ENCODE results near the gene PPM1H. TPM values are rescaled to one million over a fixed set of nuclear protein-coding genes. Genes with fewer than 3 reads are reported as not detected.

Gene PPM1H
- total RNA-seq, 1 experiment from 2014 or later = 0.04 TPM

DNA sequence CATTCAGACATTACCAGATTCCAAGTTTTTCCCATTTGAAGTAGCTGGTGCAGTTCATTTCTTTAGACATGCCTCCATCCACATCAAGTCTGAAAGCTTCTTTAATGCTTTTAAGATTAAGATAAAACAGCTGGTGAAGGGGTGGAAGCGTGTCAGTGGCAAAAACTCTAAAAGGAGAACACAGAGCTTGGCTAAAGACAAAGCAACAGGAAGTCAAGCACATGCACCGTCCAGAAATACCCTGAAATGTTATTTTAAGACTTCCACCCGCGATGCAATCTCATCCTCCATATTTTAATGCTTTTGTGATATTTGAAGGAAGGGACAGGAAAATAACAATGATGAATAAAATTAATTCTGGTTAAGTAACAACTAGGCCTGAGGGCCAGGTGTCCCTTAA is 31.8 kb downstream of the PPM1H start:
- no peaks in the 10 kb centered on the region for H3K9me3 ChIP-seq (ENCODE audit: low read depth, low read length, poor library complexity, severe bottlenecking)
- TF ChIP-seq, protein P1, sequence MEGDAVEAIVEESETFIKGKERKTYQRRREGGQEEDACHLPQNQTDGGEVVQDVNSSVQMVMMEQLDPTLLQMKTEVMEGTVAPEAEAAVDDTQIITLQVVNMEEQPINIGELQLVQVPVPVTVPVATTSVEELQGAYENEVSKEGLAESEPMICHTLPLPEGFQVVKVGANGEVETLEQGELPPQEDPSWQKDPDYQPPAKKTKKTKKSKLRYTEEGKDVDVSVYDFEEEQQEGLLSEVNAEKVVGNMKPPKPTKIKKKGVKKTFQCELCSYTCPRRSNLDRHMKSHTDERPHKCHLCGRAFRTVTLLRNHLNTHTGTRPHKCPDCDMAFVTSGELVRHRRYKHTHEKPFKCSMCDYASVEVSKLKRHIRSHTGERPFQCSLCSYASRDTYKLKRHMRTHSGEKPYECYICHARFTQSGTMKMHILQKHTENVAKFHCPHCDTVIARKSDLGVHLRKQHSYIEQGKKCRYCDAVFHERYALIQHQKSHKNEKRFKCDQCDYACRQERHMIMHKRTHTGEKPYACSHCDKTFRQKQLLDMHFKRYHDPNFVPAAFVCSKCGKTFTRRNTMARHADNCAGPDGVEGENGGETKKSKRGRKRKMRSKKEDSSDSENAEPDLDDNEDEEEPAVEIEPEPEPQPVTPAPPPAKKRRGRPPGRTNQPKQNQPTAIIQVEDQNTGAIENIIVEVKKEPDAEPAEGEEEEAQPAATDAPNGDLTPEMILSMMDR (conservative IDR thresholded peaks at IDR 0.05; ENCODE audit: low read depth, low read length) = no peak
- no peak for TF ChIP-seq EZH2 (IDR thresholded peaks at IDR 0.05; ENCODE audit: borderline replicate concordance, low read depth, low read length, poor library complexity, severe bottlenecking)
- H3K4me3 ChIP-seq (ENCODE audit: low read depth, low read length, poor library complexity, severe bottlenecking) = no peak overlapping the region
- no TSS peak for BruUV-seq (replicated peaks)
- CTCF ChIA-PET = no interaction called here
- POLR2A ChIA-PET (ENCODE audit: low non-redundant PET) = no interaction called here
- intact Hi-C loops (cut with micrococcal nuclease; ENCODE audit: unreplicated experiment) = no loop called here
- DNase-seq (ENCODE audit: low spot score) = no peak
- no peaks in the 10 kb centered on the region for H3K36me3 ChIP-seq (ENCODE audit: insufficient read depth, low read length, poor library complexity, severe bottlenecking)
- no peaks in the 10 kb centered on the region for H3K27me3 ChIP-seq (replicated peaks; ENCODE audit: insufficient read depth, low read depth, low read length, poor library complexity)
- H3K4me1 ChIP-seq (ENCODE audit: insufficient read depth, low read length, poor library complexity, severe bottlenecking) = peaks cover 4% of the 10 kb centered on the region
- no peak overlapping the region for H3K27ac ChIP-seq (ENCODE audit: low read depth, low read length, poor library complexity, severe bottlenecking)

DNA sequence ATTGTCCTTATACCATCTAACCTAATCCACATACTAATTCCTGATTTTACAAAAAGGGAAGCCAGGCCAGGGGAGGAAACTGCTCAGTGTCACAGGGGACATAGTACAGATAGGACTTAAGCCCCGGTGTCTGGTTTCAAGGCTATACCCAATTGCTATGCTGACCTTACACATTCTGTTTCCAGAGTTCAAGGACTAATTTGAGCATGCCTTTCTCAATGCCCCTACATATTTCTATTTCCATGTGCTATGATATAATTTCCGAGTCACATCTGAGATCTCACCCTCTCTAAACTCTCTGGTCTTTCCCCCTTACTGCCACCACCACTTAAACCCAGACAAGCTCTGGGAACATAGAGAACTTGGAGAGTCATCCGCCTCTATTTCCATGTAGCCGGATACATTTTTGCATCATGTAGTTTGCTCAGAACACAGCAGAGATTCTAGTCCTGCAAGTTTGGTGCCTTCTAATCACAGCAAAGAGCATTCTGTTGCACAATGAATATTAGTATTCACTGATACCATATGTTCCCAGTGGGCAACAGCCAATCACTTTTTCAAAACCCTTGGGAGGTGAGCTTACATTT is 34.2 kb downstream of the PPM1H start:
- DNase-seq (ENCODE audit: low spot score) = no peak
- Histone ChIP-seq H3K27ac (ENCODE audit: low read depth, low read length, poor library complexity, severe bottlenecking) (no peak overlapping the region), H3K9me3 (ENCODE audit: low read depth, low read length, poor library complexity, severe bottlenecking) (no peaks in the 10 kb centered on the region), H3K36me3 (ENCODE audit: insufficient read depth, low read length, poor library complexity, severe bottlenecking) (no peaks in the 10 kb centered on the region), H3K4me1 (ENCODE audit: insufficient read depth, low read length, poor library complexity, severe bottlenecking) (peaks cover 7% of the 10 kb centered on the region), H3K4me3 (ENCODE audit: low read depth, low read length, poor library complexity, severe bottlenecking) (no peak overlapping the region), H3K27me3 (replicated peaks; ENCODE audit: insufficient read depth, low read depth, low read length, poor library complexity) (no peaks in the 10 kb centered on the region)
- intact Hi-C loops (cut with micrococcal nuclease; ENCODE audit: unreplicated experiment) = no loop called here
- TF ChIP-seq, protein P1 (conservative IDR thresholded peaks at IDR 0.05; ENCODE audit: low read depth, low read length) = no peak
- no peak for TF ChIP-seq EZH2 (IDR thresholded peaks at IDR 0.05; ENCODE audit: borderline replicate concordance, low read depth, low read length, poor library complexity, severe bottlenecking)
- POLR2A ChIA-PET (ENCODE audit: low non-redundant PET) = no interaction called here
- CTCF ChIA-PET = interaction anchor here (0.6 kb wide), 1 partner anchor 102 kb away, joined by 5 read pairs; no protein-coding TSS in a partner anchor
- no TSS peak for BruUV-seq (replicated peaks)

DNA sequence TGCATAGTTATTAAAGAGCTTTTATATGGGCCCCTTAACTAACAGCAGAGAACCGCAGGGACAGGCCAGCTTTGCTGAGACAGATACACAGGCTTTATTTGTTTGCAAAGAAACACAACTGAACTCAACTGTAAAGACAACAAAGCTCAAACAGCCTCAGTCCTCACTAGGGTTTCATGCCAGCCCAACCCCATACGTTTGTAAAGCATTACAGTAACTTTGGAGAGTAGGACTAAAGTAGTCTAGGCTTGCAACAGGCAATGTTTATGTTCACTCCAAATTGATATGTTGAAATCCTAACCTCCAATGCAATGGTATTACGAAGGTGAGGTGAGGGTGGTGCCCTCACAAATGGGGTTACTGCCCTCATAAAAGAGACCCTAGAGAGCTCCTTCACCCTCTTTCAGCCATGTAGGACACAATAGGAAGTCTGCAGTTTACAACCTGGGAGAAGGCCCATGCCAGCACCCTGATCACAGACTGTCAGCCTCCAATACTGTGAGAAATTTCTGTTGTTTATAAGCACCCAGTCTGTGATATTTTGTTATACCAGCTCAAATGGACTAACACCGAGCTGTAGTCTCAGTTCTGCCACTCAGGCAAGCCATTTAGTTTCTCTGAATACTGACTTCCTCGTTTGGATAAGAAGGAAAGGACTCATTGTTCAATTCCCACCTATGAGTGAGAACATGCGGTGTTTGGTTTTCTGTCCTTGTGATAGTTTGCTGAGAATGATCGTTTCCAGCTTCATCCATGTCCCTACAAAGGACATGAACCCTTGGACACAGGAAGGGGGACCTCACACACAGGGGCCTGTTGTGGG is 35.2 kb downstream of the PPM1H start:
- no TSS peak for BruUV-seq (replicated peaks)
- POLR2A ChIA-PET (ENCODE audit: low non-redundant PET) = no interaction called here

More for the DNA sequence above, 35.2 kb downstream of the PPM1H start:
- TF ChIP-seq, protein P1 (conservative IDR thresholded peaks at IDR 0.05; ENCODE audit: low read depth, low read length) = no peak
- no peak for TF ChIP-seq EZH2 (IDR thresholded peaks at IDR 0.05; ENCODE audit: borderline replicate concordance, low read depth, low read length, poor library complexity, severe bottlenecking)
- Histone ChIP-seq H3K27ac (ENCODE audit: low read depth, low read length, poor library complexity, severe bottlenecking) (no peak overlapping the region), H3K36me3 (ENCODE audit: insufficient read depth, low read length, poor library complexity, severe bottlenecking) (no peaks in the 10 kb centered on the region), H3K4me3 (ENCODE audit: low read depth, low read length, poor library complexity, severe bottlenecking) (no peak overlapping the region), H3K9me3 (ENCODE audit: low read depth, low read length, poor library complexity, severe bottlenecking) (no peaks in the 10 kb centered on the region), H3K27me3 (replicated peaks; ENCODE audit: insufficient read depth, low read depth, low read length, poor library complexity) (no peaks in the 10 kb centered on the region), H3K4me1 (ENCODE audit: insufficient read depth, low read length, poor library complexity, severe bottlenecking) (peaks cover 7% of the 10 kb centered on the region)
- DNase-seq (ENCODE audit: low spot score) = no peak
- intact Hi-C loops (cut with micrococcal nuclease; ENCODE audit: unreplicated experiment) = no loop called here
- CTCF ChIA-PET = no interaction called here

All from A673 (cell line).